Suprapubic skin (tissue), 4 donors: Measurements from ENCODE around the gene ADGRF1.

Experiments
- CTCF ChIP-seq, 2 donors: fragments of 200-600 bp in 1 of 2; fragments of 450-650 bp in 1 of 2; sonication (generic) in 1 of 2; IDR thresholded peaks; one replicate each; pipeline ENCODE4 v1.5.1; 2016 to 2019; ENCODE audit warnings: antibody characterized with exemption in 2 of 2, mild to moderate bottlenecking in 1 of 2, moderate library complexity in 1 of 2
- EP300 ChIP-seq: sonication (generic); formaldehyde crosslinking; IDR thresholded peaks from one replicate; pipeline ENCODE4 v1.6.1; 2017; ENCODE audit warnings: antibody characterized with exemption
- POLR2A ChIP-seq, 2 donors: fragments of 450-650 bp; IDR thresholded peaks; one replicate each; pipeline ENCODE4 v1.6.1; 2017; ENCODE audit warnings: antibody characterized with exemption in 2 of 2, mild to moderate bottlenecking in 2 of 2, moderate library complexity in 2 of 2
- POLR2AphosphoS5 ChIP-seq, 3 donors: sonication (generic); formaldehyde crosslinking; IDR thresholded peaks; one replicate each; pipeline ENCODE4 v1.6.1; 2017; ENCODE audit warnings: antibody characterized with exemption in 3 of 3

- TF ChIP-seq POLR2A (IDR thresholded peaks at IDR 0.05) (no peak), CTCF (IDR thresholded peaks at IDR 0.05) (no peak), POLR2AphosphoS5 (IDR thresholded peaks at IDR 0.05) (no peak), EP300 (no peak)
Measured at GRCh38 chr6:46996860-46997641, 45.1 kb downstream of the ADGRF1 start.
